NCI-H345 (cell line): ENCODE results near the gene NT5C.
A peak's percentile ranks its signal among the peaks of the same experiment; 100 is the strongest.

Experiments used
- DNase-seq: peaks from one replicate; lab custom pipeline; 2025; lab: John Stamatoyannopoulos, UW

Gene NT5C

GRCh38 chr17:75115555-75115954 is 16.0 kb downstream of the NT5C start:
- no peak for DNase-seq

GRCh38 chr17:75114552-75115314 is 16.8 kb downstream of the NT5C start:
- no peak for DNase-seq

- DNase-seq, result peak; percentile 88
These were observed 17.6 kb downstream of the NT5C start for GRCh38 chr17:75113798-75114551.

GRCh38 chr17:75111777-75112335 is 19.7 kb downstream of the NT5C start:
- DNase-seq, result no peak

- no peak for DNase-seq
These were observed 21.2 kb downstream of the NT5C start for GRCh38 chr17:75110234-75110937.

GRCh38 chr17:75109407-75110233 is 21.9 kb downstream of the NT5C start, which contains the start of gene ARMC7:
TSS of gene ARMC7 (plus strand) at chr17:75109969. CDS start at chr17:75110289, 320 bp downstream.
- peak; percentile 92 for DNase-seq

GRCh38 chr17:75109046-75109406 is 22.5 kb downstream of the NT5C start:
- DNase-seq, result no peak

GRCh38 chr17:75108193-75108592 is 23.3 kb downstream of the NT5C start:
- no peak for DNase-seq

- DNase-seq, result peak; percentile 72
These were observed 26.1 kb downstream of the NT5C start for GRCh38 chr17:75105126-75106080.

- no peak for DNase-seq
These were observed 27.7 kb downstream of the NT5C start for GRCh38 chr17:75103601-75104554.

GRCh38 chr17:75102385-75102821 is 29.1 kb downstream of the NT5C start:
- peak; percentile 38 for DNase-seq

- DNase-seq, result no peak
These were observed 31.5 kb downstream of the NT5C start for GRCh38 chr17:75099881-75100595.

GRCh38 chr17:75098861-75099260 is 32.7 kb downstream of the NT5C start:
- DNase-seq, result no peak

GRCh38 chr17:75097865-75098264 is 33.7 kb downstream of the NT5C start:
- no peak for DNase-seq

GRCh38 chr17:75096082-75096625 is 35.4 kb downstream of the NT5C start:
- no peak for DNase-seq

- DNase-seq, result no peak
These were observed 36.6 kb downstream of the NT5C start for GRCh38 chr17:75094871-75095399.

GRCh38 chr17:75093548-75094158 is 37.9 kb downstream of the NT5C start:
- DNase-seq, result no peak
